ENCODE data around the gene FBXO42. TPM values are rescaled to one million over a fixed set of nuclear protein-coding genes. Genes with fewer than 3 reads are reported as not detected.

FBXO42 gene
- total RNA-seq, 2 experiments from 2014 or later, result 14.6 to 17.7 TPM

DNA sequence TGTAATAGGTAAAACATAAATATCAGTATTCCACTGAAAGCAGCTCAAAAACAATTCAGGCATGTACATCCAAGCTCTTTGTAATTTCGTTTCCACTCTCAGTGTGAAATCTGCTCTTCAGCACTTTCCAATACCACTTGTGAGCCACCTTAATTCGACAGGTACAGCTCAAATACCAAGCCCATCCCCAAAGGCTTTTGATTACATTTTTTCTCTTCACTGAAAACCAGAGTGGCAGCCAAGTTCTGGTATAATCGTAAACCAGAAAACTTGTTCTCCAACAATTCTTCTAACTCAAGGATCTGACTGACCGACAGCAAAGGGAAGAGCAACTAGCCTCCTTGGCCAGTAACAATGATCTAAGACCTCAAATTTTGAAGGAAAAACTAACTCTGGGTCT is 36.8 kb downstream of the FBXO42 start:
- H3K36me3 Mint-ChIP-seq, result peaks cover 3% of the 10 kb centered on the region
- no peak for DNase-seq
- H3K4me1 Mint-ChIP-seq, result peaks cover 4% of the 10 kb centered on the region
- no peak overlapping the region for H3K27ac Mint-ChIP-seq
- no peaks in the 10 kb centered on the region for H3K9me3 Mint-ChIP-seq
- no peaks in the 10 kb centered on the region for H3K27me3 Mint-ChIP-seq
- no peak overlapping the region for H3K4me3 Mint-ChIP-seq

DNA sequence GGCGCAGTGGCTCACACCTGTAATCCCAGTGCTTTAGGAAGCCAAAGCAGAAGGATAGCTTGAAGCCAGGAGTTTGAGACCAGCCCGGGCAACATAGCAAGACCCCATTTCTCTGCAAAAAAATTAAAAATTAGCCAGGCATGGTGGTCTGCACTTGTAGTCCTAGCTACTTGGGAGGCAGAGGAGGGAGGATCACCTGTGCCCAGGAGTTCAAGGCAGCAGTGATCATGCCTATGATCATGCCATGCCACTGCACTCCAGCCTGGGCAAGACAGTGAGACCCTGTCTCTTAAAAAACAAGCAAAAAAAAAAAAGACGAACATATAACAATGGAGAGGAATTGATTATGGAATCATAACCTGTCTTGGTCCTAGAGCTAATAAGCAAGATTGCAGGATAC is 45.1 kb downstream of the FBXO42 start:
- H3K27ac Mint-ChIP-seq, result no peak overlapping the region
- H3K4me3 Mint-ChIP-seq, result no peak overlapping the region
- DNase-seq, result no peak
- H3K27me3 Mint-ChIP-seq, result no peaks in the 10 kb centered on the region
- no peaks in the 10 kb centered on the region for H3K4me1 Mint-ChIP-seq
- H3K9me3 Mint-ChIP-seq, result no peaks in the 10 kb centered on the region
- H3K36me3 Mint-ChIP-seq, result peaks cover 20% of the 10 kb centered on the region

DNA sequence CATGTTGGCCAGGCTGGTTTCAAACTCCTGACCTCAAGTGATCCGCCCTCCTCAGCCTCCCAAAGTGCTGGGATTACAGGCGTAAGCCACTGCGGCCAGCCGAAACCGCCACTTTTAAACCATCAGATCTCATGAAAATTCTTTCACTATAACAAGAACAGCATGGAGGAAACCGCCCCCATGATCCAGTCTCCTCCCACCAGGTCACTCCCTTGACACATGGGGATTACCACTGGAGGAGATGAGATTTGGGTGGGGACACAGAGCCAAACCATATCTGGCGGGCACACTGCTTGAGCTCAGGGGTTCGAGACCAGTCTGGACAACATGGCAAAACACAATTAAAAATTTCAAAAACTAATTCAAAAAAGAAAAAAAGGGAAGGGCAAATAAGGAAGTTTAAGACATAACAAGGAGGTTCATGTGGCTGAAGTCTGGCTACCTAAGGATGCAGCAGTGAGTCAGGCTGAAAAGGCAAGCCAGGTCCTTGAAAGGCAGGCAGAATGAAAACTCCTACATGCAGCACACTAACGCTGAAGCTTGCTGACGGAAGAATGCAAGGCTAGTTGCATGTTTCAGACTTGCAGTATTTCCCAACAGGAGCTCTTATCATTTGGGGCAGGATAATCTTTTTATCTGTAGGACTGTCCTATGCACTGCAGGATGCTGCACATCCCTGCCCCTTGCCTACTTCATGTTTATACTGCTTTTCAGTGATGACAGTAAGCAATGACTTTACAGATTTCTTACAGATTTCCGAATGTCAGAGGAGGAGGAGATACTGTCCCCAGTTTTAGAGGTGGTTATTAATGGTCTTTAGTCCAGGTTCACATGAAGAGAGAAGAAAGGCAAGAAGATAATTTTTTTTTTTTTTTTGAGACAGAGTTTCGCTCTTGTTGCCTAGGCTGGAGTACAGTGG is 49.3 kb downstream of the FBXO42 start:
- Mint-ChIP-seq H3K4me1 (no peaks in the 10 kb centered on the region), H3K4me3 (no peak overlapping the region), H3K9me3 (no peaks in the 10 kb centered on the region), H3K36me3 (peaks cover 28% of the 10 kb centered on the region), H3K27ac (peak overlapping the region; percentile 58), H3K27me3 (no peaks in the 10 kb centered on the region)
- DNase-seq, result no peak

DNA sequence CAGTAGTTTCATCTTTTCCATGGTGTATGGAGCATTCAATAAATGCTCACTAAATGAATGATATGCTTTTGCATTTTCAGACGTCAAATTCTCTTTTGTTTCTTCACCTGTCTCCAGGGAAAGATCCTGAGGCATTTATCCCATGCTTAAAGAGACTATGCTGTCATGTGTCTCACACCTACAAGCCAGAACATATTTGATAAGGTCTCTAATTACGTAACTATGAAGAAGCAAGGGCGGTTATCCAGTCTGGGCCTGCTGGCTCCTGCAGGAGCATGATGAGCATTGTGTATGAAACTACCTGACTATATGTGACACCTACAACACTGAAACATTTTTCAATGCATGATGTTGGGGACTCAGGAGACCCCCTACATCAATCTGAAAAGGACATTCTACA is 51.8 kb downstream of the FBXO42 start:
- Mint-ChIP-seq H3K36me3 (peaks cover 25% of the 10 kb centered on the region), H3K9me3 (no peaks in the 10 kb centered on the region), H3K4me1 (no peaks in the 10 kb centered on the region), H3K27ac (no peak overlapping the region), H3K4me3 (no peak overlapping the region), H3K27me3 (no peaks in the 10 kb centered on the region)
- no peak for DNase-seq

DNA sequence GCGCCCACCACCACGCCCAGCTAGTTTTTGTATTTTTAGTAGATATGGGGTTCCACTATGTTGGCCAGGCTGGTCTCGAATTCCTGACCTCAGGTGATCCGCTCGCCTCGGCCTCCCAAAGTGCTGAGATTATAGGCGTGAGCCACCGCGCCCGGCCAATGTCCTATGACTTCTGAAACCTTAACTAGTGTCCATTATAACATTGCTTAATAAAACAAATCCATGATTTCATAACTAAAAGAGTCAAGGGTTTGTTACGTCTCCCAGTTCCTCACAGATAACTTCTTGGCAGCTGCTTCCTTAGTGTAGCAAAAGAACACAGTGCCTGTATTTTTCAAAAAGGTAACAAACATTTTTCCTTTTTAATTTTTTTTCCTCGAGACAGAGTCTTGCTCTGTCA is 53.6 kb downstream of the FBXO42 start:
- Mint-ChIP-seq H3K27me3 (no peaks in the 10 kb centered on the region), H3K36me3 (peaks cover 25% of the 10 kb centered on the region), H3K4me3 (no peak overlapping the region), H3K4me1 (peaks cover 1% of the 10 kb centered on the region), H3K27ac (no peak overlapping the region), H3K9me3 (no peaks in the 10 kb centered on the region)
- no peak for DNase-seq

DNA sequence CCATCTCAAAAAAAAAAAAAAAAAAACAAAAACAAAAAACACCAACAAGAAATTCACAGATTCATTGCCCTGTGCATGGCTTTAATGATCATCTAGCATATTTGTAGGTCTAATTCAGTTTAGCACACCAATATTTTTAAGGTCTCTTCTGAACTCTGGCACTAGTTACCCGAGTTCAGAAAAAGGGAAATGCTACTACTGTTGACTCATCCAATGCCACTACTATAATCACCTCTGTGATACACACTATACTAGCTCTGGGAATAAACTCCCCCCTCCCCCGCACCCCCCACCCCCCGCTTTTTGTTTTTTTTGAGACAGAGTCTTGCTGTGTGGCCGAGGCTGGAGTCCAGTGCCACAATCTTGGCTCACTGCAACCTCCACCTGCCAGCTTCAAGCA is 55.6 kb downstream of the FBXO42 start:
- H3K9me3 Mint-ChIP-seq, result no peaks in the 10 kb centered on the region
- H3K27me3 Mint-ChIP-seq, result no peaks in the 10 kb centered on the region
- no peak overlapping the region for H3K4me3 Mint-ChIP-seq
- H3K36me3 Mint-ChIP-seq, result peaks cover 12% of the 10 kb centered on the region
- DNase-seq, result no peak
- H3K4me1 Mint-ChIP-seq, result peaks cover 3% of the 10 kb centered on the region
- H3K27ac Mint-ChIP-seq, result no peak overlapping the region

DNA sequence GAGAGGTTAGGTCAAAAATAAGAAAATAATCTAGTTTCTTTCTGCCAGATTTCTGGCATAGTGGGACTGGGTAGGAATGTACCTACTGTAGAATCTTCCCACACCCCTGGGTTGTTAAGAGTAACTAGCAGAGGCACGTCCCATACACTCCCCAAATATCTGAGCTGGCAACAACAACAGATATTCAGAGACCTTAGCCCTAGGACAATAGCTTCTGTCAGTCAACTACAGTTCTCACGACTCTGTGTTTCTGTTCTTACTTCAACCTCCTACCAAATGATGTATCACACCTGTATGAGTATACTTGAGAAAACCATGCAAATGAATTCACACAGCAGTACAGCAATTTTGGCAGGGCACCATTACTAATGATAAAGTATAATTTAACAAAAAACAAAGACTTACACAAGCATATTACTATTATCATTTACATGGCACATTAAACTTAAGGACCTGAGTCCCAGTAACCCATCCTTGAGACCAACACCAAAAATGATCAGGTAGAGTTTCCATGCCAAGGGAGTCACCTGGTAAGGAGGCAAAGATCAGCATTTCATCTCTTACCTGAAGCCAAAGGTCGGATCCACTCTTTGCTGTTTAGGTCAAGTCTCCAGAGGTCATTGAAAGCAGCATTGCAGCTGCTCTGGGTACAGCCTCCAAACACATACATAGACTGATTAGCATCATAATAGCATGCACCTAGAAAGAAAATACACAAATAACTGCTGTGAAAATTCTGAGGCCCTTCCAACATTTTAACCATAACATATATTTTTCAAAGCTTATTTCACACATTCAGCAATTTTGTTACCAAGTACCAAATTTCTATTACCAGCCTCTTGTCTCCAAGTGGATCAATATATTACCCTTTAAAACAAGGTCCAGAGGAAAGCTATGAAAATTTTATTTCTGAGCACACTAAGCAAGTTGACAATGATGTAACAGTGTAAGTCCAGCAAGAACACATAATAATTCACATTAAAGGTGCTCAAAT is 57.8 kb downstream of the FBXO42 start:
- Mint-ChIP-seq H3K27ac (no peak overlapping the region), H3K4me3 (no peak overlapping the region), H3K36me3 (peaks cover 9% of the 10 kb centered on the region), H3K9me3 (no peaks in the 10 kb centered on the region), H3K27me3 (no peaks in the 10 kb centered on the region), H3K4me1 (peaks cover 3% of the 10 kb centered on the region)
- DNase-seq, result no peak

DNA sequence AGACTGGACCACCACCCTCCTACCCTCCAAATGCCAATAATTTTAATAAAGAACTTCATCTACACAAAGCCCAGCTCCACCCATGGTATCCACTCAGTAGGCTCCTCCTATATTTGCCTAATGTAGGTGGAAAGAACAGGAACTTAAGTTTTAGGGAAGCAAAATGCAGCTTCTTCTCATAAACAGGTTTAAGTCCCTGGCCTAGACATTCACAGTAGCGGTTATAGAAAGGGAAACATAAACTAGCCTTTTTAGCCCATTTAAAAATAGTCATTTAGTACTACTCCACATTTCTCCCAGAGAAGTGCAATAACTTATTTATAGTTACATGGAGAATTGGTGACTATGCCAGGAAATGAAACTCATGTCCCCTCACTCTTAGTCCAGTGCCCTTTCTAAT is 58.7 kb downstream of the FBXO42 start:
- peaks cover 8% of the 10 kb centered on the region for H3K36me3 Mint-ChIP-seq
- H3K4me1 Mint-ChIP-seq, result peaks cover 3% of the 10 kb centered on the region
- H3K9me3 Mint-ChIP-seq, result no peaks in the 10 kb centered on the region
- DNase-seq, result no peak
- no peak overlapping the region for H3K27ac Mint-ChIP-seq
- H3K4me3 Mint-ChIP-seq, result no peak overlapping the region
- no peaks in the 10 kb centered on the region for H3K27me3 Mint-ChIP-seq

DNA sequence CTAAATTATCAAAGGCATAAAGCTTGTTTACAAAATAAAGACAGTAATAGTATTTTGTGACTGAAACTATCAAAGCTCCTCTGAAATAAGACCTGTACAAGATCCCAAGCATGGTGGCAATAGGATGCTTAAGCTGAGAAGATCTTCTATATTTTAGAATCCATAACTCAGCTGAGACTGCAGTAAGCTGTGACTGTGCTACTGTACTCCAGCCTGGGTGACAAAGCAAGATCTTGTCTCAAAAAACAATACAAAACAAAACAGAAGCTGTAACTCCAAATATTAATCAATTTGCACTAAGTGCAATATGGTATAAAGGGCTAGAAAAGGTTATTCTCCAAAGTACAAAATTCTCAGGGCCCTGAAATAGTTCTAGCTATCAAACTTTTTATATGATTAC is 59.5 kb downstream of the FBXO42 start:
- Mint-ChIP-seq H3K4me1 (peaks cover 3% of the 10 kb centered on the region), H3K4me3 (no peak overlapping the region), H3K9me3 (no peaks in the 10 kb centered on the region), H3K27ac (no peak overlapping the region), H3K27me3 (no peaks in the 10 kb centered on the region), H3K36me3 (peaks cover 9% of the 10 kb centered on the region)
- no peak for DNase-seq

DNA sequence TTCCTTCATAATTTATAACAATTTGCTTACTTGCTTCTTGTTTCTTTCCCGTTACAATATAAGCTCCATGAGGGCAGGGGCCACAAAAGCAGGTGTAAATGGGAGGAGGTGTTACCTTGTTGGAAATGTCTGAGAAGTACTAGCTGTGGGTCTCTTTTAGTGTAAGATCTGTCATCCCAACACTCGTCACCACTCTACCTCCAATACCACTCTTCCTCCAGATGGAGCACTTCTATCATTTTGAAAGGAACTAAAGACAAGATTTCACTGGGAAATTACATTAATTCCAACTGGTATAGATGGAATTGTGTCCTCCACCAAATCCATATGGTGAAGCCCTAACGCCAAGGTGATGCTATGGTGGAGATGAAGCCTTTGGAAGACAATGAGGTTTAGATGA is 62.3 kb downstream of the FBXO42 start:
- DNase-seq, result no peak
- Mint-ChIP-seq H3K4me3 (no peak overlapping the region), H3K9me3 (no peaks in the 10 kb centered on the region), H3K4me1 (peaks cover 3% of the 10 kb centered on the region), H3K27ac (no peak overlapping the region), H3K36me3 (peaks cover 6% of the 10 kb centered on the region), H3K27me3 (no peaks in the 10 kb centered on the region)

DNA sequence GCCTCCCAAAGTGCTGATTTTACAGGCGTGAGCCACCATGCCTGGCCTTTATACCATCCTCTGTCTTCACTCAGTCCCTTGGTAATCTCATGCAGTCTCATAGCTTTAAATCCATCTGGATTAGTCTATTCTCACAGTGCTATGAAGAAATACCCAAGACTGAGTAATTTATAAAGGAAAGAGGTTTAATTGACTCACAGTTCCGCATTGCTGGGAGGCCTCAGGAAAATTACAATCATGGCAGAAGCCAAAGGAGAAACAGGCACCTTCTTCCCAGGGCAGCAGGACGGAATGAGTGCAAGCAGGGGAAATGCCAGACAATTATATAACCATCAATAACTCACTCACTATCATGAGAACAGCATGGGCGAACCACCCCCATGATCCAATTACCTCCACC is 66.2 kb downstream of the FBXO42 start:
- no peak for DNase-seq
- no peaks in the 10 kb centered on the region for H3K9me3 Mint-ChIP-seq
- H3K36me3 Mint-ChIP-seq, result peaks cover 7% of the 10 kb centered on the region
- no peak overlapping the region for H3K27ac Mint-ChIP-seq
- no peaks in the 10 kb centered on the region for H3K27me3 Mint-ChIP-seq
- H3K4me1 Mint-ChIP-seq, result peaks cover 4% of the 10 kb centered on the region
- H3K4me3 Mint-ChIP-seq, result no peak overlapping the region

DNA sequence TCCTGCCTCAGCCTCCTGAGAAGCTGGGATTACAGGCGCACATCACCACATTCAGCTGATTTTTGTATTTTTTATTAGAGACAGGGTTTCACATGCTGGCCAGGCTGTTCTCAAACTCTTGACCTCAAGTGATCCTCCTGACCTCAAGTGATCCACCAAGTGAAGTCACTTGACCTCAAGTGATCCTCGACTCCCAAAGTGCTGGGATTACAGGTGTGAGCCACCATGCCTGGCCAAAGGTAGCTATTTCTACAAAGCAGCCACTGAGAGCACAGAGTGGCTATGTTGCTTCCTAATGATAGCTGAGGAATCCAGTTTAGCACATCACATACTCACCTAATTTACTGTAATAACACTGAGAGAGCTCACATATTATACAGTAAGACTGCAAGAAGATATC is 70.5 kb downstream of the FBXO42 start:
- no peak overlapping the region for H3K4me3 Mint-ChIP-seq
- H3K36me3 Mint-ChIP-seq, result peaks cover 4% of the 10 kb centered on the region
- peaks cover 4% of the 10 kb centered on the region for H3K4me1 Mint-ChIP-seq
- H3K27ac Mint-ChIP-seq, result no peak overlapping the region
- no peak for DNase-seq
- no peaks in the 10 kb centered on the region for H3K9me3 Mint-ChIP-seq
- no peaks in the 10 kb centered on the region for H3K27me3 Mint-ChIP-seq

DNA sequence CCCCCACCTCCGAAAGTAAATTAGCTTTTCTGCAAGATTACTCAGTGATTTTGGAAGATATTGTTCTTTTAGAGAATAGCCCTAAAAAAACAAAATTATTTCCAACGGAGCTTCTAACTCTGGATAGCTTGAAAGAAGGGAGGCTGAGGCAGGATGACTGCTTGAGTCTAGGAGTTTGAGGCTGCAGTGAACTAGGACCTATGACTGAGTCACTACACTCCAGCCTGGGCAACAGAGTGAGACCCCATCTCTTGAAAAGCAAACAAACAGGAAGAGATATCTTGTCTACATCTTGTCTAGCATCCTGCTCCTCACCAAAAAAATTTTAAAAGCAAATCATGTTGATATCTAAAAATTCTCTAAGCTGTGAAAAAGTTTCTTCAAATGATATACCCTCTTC is 73.1 kb downstream of the FBXO42 start:
- Mint-ChIP-seq H3K27me3 (no peaks in the 10 kb centered on the region), H3K4me3 (no peak overlapping the region), H3K9me3 (no peaks in the 10 kb centered on the region), H3K4me1 (peaks cover 8% of the 10 kb centered on the region), H3K36me3 (peaks cover 4% of the 10 kb centered on the region), H3K27ac (no peak overlapping the region)
- DNase-seq, result no peak

DNA sequence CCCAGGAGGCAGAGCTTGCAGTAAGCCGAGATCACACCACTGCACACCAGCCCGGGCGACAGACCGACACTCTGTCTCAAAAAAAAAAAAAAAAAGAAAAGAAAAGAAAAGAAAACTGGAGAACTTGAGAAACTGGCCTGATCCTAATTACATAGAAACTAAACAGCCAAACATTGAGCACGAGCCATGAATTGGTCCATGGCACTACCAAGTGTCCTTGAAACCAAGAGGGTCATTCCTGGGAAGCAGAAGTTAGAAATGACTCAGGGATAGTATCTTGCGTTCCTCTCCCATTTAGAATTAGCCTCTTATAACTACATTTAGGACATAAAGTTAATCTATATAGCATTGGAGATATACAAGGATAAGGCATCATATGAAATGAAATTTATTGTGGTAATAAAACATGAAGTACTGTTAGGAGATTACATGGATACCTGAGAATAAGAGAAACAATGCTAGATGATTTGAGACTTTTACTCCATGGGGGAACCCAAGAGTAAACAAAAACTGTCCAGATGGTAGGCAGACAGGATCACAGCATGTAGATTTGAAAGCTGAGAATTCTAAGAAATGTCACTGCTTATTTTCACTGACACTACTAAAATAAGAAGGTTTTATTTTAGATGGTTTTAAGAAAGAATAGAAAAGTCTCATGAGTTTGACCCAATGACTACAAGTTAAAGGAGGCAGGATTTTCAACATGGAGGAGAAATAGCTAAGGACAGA is 75.8 kb downstream of the FBXO42 start:
- Mint-ChIP-seq H3K9me3 (no peaks in the 10 kb centered on the region), H3K27me3 (no peaks in the 10 kb centered on the region), H3K4me1 (peaks cover 14% of the 10 kb centered on the region), H3K4me3 (no peak overlapping the region), H3K36me3 (peaks cover 6% of the 10 kb centered on the region), H3K27ac (no peak overlapping the region)
- DNase-seq, result no peak

DNA sequence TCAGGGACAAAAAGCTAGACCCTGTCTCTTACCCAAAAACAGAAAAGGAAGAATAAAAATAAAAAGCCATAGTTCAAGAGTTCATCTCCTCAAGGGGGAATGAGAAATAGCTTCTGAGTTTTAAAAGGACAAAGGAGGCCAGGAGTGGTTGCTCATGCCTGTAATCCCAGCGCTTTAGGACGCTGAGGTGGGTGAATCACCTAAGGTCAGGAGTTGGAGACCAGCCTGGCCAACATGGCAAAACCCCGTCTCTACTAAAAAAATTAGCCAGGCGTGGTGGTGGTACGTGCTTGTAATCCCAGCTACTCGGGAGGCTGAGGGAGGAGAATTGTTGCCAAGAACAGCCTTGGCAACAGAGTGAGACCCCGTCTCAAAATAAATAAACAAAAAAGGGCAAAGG is 76.7 kb downstream of the FBXO42 start:
- Mint-ChIP-seq H3K9me3 (no peaks in the 10 kb centered on the region), H3K4me1 (peaks cover 14% of the 10 kb centered on the region), H3K36me3 (peaks cover 6% of the 10 kb centered on the region), H3K4me3 (no peak overlapping the region), H3K27ac (no peak overlapping the region), H3K27me3 (no peaks in the 10 kb centered on the region)
- DNase-seq, result no peak
